Measurements from ENCODE around the gene DUSP5. TPM values are rescaled to one million over a fixed set of nuclear protein-coding genes. Genes with fewer than 3 reads are reported as not detected.

The DUSP5 gene
- total RNA-seq, 1 experiment from 2014 or later, result 5.3 TPM

- H3K4me3 ChIP-seq, result no peak overlapping the region
- H3K27me3 ChIP-seq, result no peaks in the 10 kb centered on the region
- H3K27ac ChIP-seq, result no peak overlapping the region
- DNase-seq, result no peak
- no peaks in the 10 kb centered on the region for H3K9me3 ChIP-seq (replicated peaks)
- no peaks in the 10 kb centered on the region for H3K36me3 ChIP-seq
- no peaks in the 10 kb centered on the region for H3K4me1 ChIP-seq
These were observed 50.3 kb downstream of the DUSP5 start for GRCh38 chr10:110548002-110548401.

DNA sequence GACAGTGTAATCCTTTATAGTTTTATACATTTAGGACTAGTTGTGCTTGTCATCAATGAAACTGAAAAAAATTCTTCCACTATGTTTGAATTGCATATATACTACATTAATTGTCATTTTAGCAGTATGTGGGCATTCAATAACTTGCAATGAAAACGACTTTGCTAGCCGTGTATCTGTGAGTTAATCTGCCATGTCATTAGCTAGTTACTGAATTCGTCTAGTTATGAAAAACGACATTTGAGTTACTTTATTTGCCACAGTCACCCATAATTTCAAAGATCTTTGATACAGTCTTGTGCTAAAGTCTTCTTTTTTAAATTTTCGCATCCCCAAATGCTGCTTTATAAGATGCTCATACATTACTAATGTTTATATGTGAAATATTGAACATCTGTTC is 51.5 kb downstream of the DUSP5 start:
- H3K27ac ChIP-seq, result no peak overlapping the region
- H3K9me3 ChIP-seq (replicated peaks), result no peaks in the 10 kb centered on the region
- no peak for DNase-seq
- H3K36me3 ChIP-seq, result no peaks in the 10 kb centered on the region
- no peaks in the 10 kb centered on the region for H3K27me3 ChIP-seq
- no peak overlapping the region for H3K4me3 ChIP-seq
- H3K4me1 ChIP-seq, result no peaks in the 10 kb centered on the region

GRCh38 chr10:110553905-110554304 is 56.2 kb downstream of the DUSP5 start:
- no peaks in the 10 kb centered on the region for H3K4me1 ChIP-seq
- H3K27ac ChIP-seq, result no peak overlapping the region
- H3K4me3 ChIP-seq, result no peak overlapping the region
- no peaks in the 10 kb centered on the region for H3K27me3 ChIP-seq
- no peaks in the 10 kb centered on the region for H3K36me3 ChIP-seq
- no peak for DNase-seq
- no peaks in the 10 kb centered on the region for H3K9me3 ChIP-seq (replicated peaks)

- Histone ChIP-seq H3K4me3 (no peak overlapping the region), H3K4me1 (no peaks in the 10 kb centered on the region), H3K27me3 (no peaks in the 10 kb centered on the region), H3K27ac (no peak overlapping the region), H3K36me3 (no peaks in the 10 kb centered on the region), H3K9me3 (replicated peaks) (0 out of 2 replicates have a peak, but pooled peaks cover 4% of the 10 kb centered on the region)
- no peak for DNase-seq
These were observed 58.6 kb downstream of the DUSP5 start for GRCh38 chr10:110556296-110556695.

- Histone ChIP-seq H3K4me3 (no peak overlapping the region), H3K27me3 (no peaks in the 10 kb centered on the region), H3K36me3 (no peaks in the 10 kb centered on the region), H3K4me1 (no peaks in the 10 kb centered on the region), H3K9me3 (replicated peaks) (0 out of 2 replicates have a peak, but pooled peaks cover 5% of the 10 kb centered on the region), H3K27ac (no peak overlapping the region)
- peak; percentile 16 to 58 for DNase-seq
These were observed 59.4 kb downstream of the DUSP5 start for GRCh38 chr10:110556969-110557601.

DNA sequence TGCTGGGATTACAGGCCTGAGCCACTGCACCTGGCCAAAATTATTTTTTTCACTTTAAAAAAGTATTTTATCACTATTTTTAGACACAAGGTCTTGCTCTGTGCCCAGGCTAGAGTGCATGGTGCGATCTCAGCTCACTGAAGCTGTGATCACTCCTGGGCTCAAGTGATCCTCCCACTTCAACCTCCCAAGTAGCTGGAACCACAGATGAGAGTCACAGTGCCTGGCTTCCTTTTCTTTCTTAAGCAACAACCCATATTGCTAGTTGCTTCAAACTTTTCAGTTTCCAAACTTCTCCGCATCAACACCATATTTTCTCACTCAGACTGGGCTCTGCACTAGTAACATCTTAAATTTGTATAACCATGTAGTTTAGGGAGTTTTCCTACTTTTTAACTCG is 60.3 kb downstream of the DUSP5 start:
- no peaks in the 10 kb centered on the region for H3K27me3 ChIP-seq
- no peak overlapping the region for H3K4me3 ChIP-seq
- 0 out of 2 replicates have a peak, but pooled peaks cover 5% of the 10 kb centered on the region for H3K9me3 ChIP-seq (replicated peaks)
- H3K36me3 ChIP-seq, result no peaks in the 10 kb centered on the region
- no peaks in the 10 kb centered on the region for H3K4me1 ChIP-seq
- no peak for DNase-seq
- H3K27ac ChIP-seq, result no peak overlapping the region

GRCh38 chr10:110560012-110560411 is 62.3 kb downstream of the DUSP5 start:
- 0 out of 2 replicates have a peak, but pooled peaks cover 5% of the 10 kb centered on the region for H3K9me3 ChIP-seq (replicated peaks)
- no peaks in the 10 kb centered on the region for H3K4me1 ChIP-seq
- no peak for DNase-seq
- no peak overlapping the region for H3K27ac ChIP-seq
- no peaks in the 10 kb centered on the region for H3K27me3 ChIP-seq
- H3K4me3 ChIP-seq, result no peak overlapping the region
- H3K36me3 ChIP-seq, result no peaks in the 10 kb centered on the region

Other genes with a start within 250 kb of the DUSP5 start
- gene SMNDC1, start 193.0 kb upstream of the DUSP5 start, total RNA-seq (2014; rRNA removed; shearing (Covaris generic)), result 11.4 and 17.0 TPM in 2 replicates
- 96.8 and 107 TPM in 2 replicates for gene SMC3, start 69.8 kb downstream of the DUSP5 start, total RNA-seq (2014; rRNA removed; shearing (Covaris generic))
- gene RBM20, start 146.4 kb downstream of the DUSP5 start, total RNA-seq (2014; rRNA removed; shearing (Covaris generic)), result 11.1 and 12.4 TPM in 2 replicates